H9 (cell line): Measurements from ENCODE around the gene ERC2. TPM values are rescaled to one million over a fixed set of nuclear protein-coding genes. Genes with fewer than 3 reads are reported as not detected.

Source experiments
- DNase-seq: peaks from one replicate; pipeline ENCODE4 v3.0.0-alpha.2; 2017
- H2AFZ ChIP-seq: one replicate; pipeline ENCODE4 v1.6.1; 2013; ENCODE audit warnings: mild to moderate bottlenecking, low read length, control low read depth, moderate library complexity
- H2AK5ac ChIP-seq: 2 replicates; pipeline ENCODE4 v1.6.1; 2013; ENCODE audit warnings: low read length, control low read depth, mixed read lengths; ENCODE audit not compliant: insufficient read length
- H2BK120ac ChIP-seq: one replicate; pipeline ENCODE4 v1.6.1; 2013; ENCODE audit warnings: low read depth, mild to moderate bottlenecking, low read length, control low read depth, inconsistent platforms; ENCODE audit not compliant: poor library complexity, severe bottlenecking
- H2BK12ac ChIP-seq: 2 replicates; pipeline ENCODE4 v1.6.1; 2013; ENCODE audit warnings: low read length, control low read depth, mixed read lengths, low read depth; ENCODE audit not compliant: insufficient read length
- H2BK15ac ChIP-seq: 2 replicates; pipeline ENCODE4 v1.6.1; 2013; ENCODE audit warnings: low read depth, low read length, control low read depth
- H2BK20ac ChIP-seq: one replicate; pipeline ENCODE4 v1.6.1; 2013; ENCODE audit warnings: low read depth, mild to moderate bottlenecking, low read length, control low read depth, inconsistent platforms; ENCODE audit not compliant: poor library complexity, severe bottlenecking
- H2BK5ac ChIP-seq: 2 replicates; pipeline ENCODE4 v1.6.1; 2013; ENCODE audit warnings: low read length, control low read depth, mixed read lengths; ENCODE audit not compliant: insufficient read length
- H3K14ac ChIP-seq: 2 replicates; pipeline ENCODE4 v1.6.1; 2013; ENCODE audit warnings: low read length, control low read depth; ENCODE audit not compliant: insufficient read depth
- H3K18ac ChIP-seq: 2 replicates; pipeline ENCODE4 v1.6.1; 2013; ENCODE audit warnings: low read depth, mild to moderate bottlenecking, mixed read lengths, low read length, control low read depth; ENCODE audit not compliant: insufficient read length
- H3K23ac ChIP-seq: 2 replicates; pipeline ENCODE4 v1.6.1; 2013; ENCODE audit warnings: low read length, control low read depth, mixed read lengths, low read depth; ENCODE audit not compliant: insufficient read length
- H3K23me2 ChIP-seq: 2 replicates; pipeline ENCODE4 v1.6.1; 2013; ENCODE audit warnings: low read depth, mild to moderate bottlenecking, mixed read lengths, low read length, control low read depth; ENCODE audit not compliant: insufficient read length, poor library complexity, severe bottlenecking
- H3K27ac ChIP-seq: 2 replicates; pipeline ENCODE4 v1.5.1; 2013; ENCODE audit warnings: low read length, control low read depth, mixed read lengths, low read depth; ENCODE audit not compliant: insufficient read length
- H3K27me3 ChIP-seq: 2 replicates; pipeline ENCODE4 v1.6.1; 2013; ENCODE audit warnings: low read length, control low read depth, inconsistent platforms; ENCODE audit not compliant: insufficient read depth
- H3K4ac ChIP-seq: 2 replicates; pipeline ENCODE4 v1.6.1; 2013; ENCODE audit warnings: low read depth, mild to moderate bottlenecking, control low read depth, inconsistent platforms, low read length, moderate library complexity
- H3K4me1 ChIP-seq: 2 replicates; pipeline ENCODE4 v1.6.1; 2013; ENCODE audit warnings: low read length, control low read depth, inconsistent platforms; ENCODE audit not compliant: insufficient read depth
- H3K4me2 ChIP-seq: 2 replicates; pipeline ENCODE4 v1.6.1; 2013; ENCODE audit warnings: low read length, control low read depth, mixed read lengths; ENCODE audit not compliant: insufficient read length, insufficient read depth
- H3K56ac ChIP-seq: 2 replicates; pipeline ENCODE4 v1.6.1; 2013; ENCODE audit warnings: low read depth, mild to moderate bottlenecking, mixed read lengths, low read length, control low read depth; ENCODE audit not compliant: insufficient read length
- H3K79me1 ChIP-seq: 2 replicates; pipeline ENCODE4 v1.6.1; 2013; ENCODE audit warnings: low read depth, mild to moderate bottlenecking, moderate library complexity, low read length, control low read depth, inconsistent platforms; ENCODE audit not compliant: insufficient read depth, poor library complexity, severe bottlenecking
- H3K79me2 ChIP-seq: 2 replicates; pipeline ENCODE4 v1.6.1; 2013; ENCODE audit warnings: low read length, control low read depth, inconsistent platforms; ENCODE audit not compliant: insufficient read depth
- H3K9ac ChIP-seq: 2 replicates; pipeline ENCODE4 v1.6.1; 2013; ENCODE audit warnings: low read length, control low read depth, mixed read lengths; ENCODE audit not compliant: insufficient read length; ENCODE audit errors: extremely low read depth
- H3K9me3 ChIP-seq: one replicate; pipeline ENCODE4 v1.6.1; 2013; ENCODE audit warnings: low read depth, low read length, inconsistent platforms; ENCODE audit not compliant: control insufficient read depth
- H3T11ph ChIP-seq: one replicate; pipeline ENCODE4 v1.6.1; 2013; ENCODE audit warnings: mild to moderate bottlenecking, low read length, control low read depth, inconsistent platforms
- H4K20me1 ChIP-seq: one replicate; pipeline ENCODE4 v1.6.1; 2013; ENCODE audit not compliant: control insufficient read depth, insufficient read length, insufficient read depth
- H4K5ac ChIP-seq: 2 replicates; pipeline ENCODE4 v1.6.1; 2013; ENCODE audit warnings: low read depth, mild to moderate bottlenecking, mixed read lengths, low read length, control low read depth; ENCODE audit not compliant: insufficient read length
- H4K8ac ChIP-seq: replicated peaks from 2 replicates; pipeline ENCODE4 v1.6.1; 2013; ENCODE audit warnings: low read length, control low read depth, mixed read lengths, low read depth; ENCODE audit not compliant: insufficient read length
- H4K91ac ChIP-seq: 2 replicates; pipeline ENCODE4 v1.6.1; 2013; ENCODE audit warnings: low read depth, mild to moderate bottlenecking, moderate library complexity, mixed read lengths, low read length, control low read depth; ENCODE audit not compliant: insufficient read length
- H3K27ac Mint-ChIP-seq, 3 experiments: 2 replicates in 2 of 3; 3 replicates in 1 of 3; pipeline ENCODE4 v1.8.0; 2020 to 2021; ENCODE audit warnings: mixed read lengths in 3 of 3, mild to moderate bottlenecking in 1 of 3, moderate library complexity in 1 of 3
- H3K27me3 Mint-ChIP-seq: 2 replicates; pipeline ENCODE4 v1.8.0; 2021; ENCODE audit warnings: low read depth, mild to moderate bottlenecking, moderate library complexity, mixed read lengths
- H3K36me3 Mint-ChIP-seq, 3 experiments: 2 replicates in 2 of 3; 3 replicates in 1 of 3; pipeline ENCODE4 v1.8.0; 2020 to 2021; ENCODE audit warnings: low read depth in 3 of 3, mixed read lengths in 3 of 3; ENCODE audit not compliant: insufficient read depth in 1 of 3
- H3K4me1 Mint-ChIP-seq, 2 experiments: 2 replicates each; pipeline ENCODE4 v1.8.0; 2020; ENCODE audit warnings: mixed read lengths in 2 of 2
- H3K4me3 Mint-ChIP-seq, 2 experiments: 2 replicates in 1 of 2; 3 replicates in 1 of 2; pipeline ENCODE4 v1.8.0; 2020 to 2021; ENCODE audit warnings: mild to moderate bottlenecking in 2 of 2, mixed read lengths in 2 of 2, moderate library complexity in 1 of 2
- H3K9me3 Mint-ChIP-seq, 2 experiments: 2 replicates in 1 of 2; 3 replicates in 1 of 2; pipeline ENCODE4 v1.8.0; 2020; ENCODE audit warnings: mild to moderate bottlenecking in 2 of 2, mixed read lengths in 2 of 2, moderate library complexity in 1 of 2
- CTCF ChIP-seq: fragments of 200-600 bp; sonication (generic); conservative IDR thresholded peaks from 3 replicates; pipeline ENCODE4 v1.8.0; 2021; ENCODE audit warnings: antibody characterized with exemption, mild to moderate bottlenecking
- whole genome bisulfite sequencing: extraction: QIAGEN DNeasy Blood & Tissue Kit; methylation state at CpG from one replicate; pipeline ENCODE4 v1.1.7; 2013; ENCODE audit warnings: missing lambda C conversion rate, low lambda C conversion rate, mixed read lengths; ENCODE audit not compliant: insufficient read length; ENCODE audit errors: extremely low coverage; 5-methylcytosine and 5-hydroxymethylcytosine counted together
- total RNA-seq: library from RNA; stranded (reverse); gene quantifications from 2 replicates; pipeline ENCODE4 v1.2.1, GENCODE V29; 2021

Gene ERC2
- total RNA-seq, 1 experiment from 2014 or later = 15.4 TPM

- Histone ChIP-seq H3K9me3 (no peaks in the 10 kb centered on the region), H3K23me2 (no peaks in the 10 kb centered on the region), H2AFZ (no peak overlapping the region), H3K56ac (no peak overlapping the region), H4K20me1 (no peaks in the 10 kb centered on the region), H3K4me1 (peaks cover 14% of the 10 kb centered on the region), H3K4me2 (no peak overlapping the region), H3K79me2 (no peaks in the 10 kb centered on the region), H3K27ac (no peak overlapping the region), H3K14ac (no peak overlapping the region), H2BK20ac (no peak overlapping the region), H3K9ac (no peak overlapping the region), H2AK5ac (no peak overlapping the region), H3K4ac (no peak overlapping the region), H2BK120ac (no peak overlapping the region), H2BK12ac (no peak overlapping the region), H3K23ac (no peak overlapping the region), H3T11ph (no peak overlapping the region), H3K27me3 (no peaks in the 10 kb centered on the region), H2BK5ac (no peak overlapping the region), H4K8ac (no peak overlapping the region), H4K91ac (no peak overlapping the region), H4K5ac (no peak overlapping the region), H2BK15ac (no peak overlapping the region), H3K18ac (no peak overlapping the region), H3K79me1 (no peaks in the 10 kb centered on the region)
- Mint-ChIP-seq H3K4me3 (no peak overlapping the region), H3K27ac (no peak overlapping the region), H3K36me3 (no peaks in the 10 kb centered on the region), H3K27me3 (peaks cover 2% of the 10 kb centered on the region), H3K4me1 (peaks cover 55 to 59% of the 10 kb centered on the region in 2 experiments), H3K9me3 (no peaks in the 10 kb centered on the region)
- DNase-seq = no peak
- no peak for TF ChIP-seq CTCF
- WGBS = no CpG with 5 or more reads among the region's 3 CpGs
Observed at GRCh38 chr3:55519019-55519418, 949.2 kb downstream of the ERC2 start.
